ENCODE results near the gene MCF2L.

DNA sequence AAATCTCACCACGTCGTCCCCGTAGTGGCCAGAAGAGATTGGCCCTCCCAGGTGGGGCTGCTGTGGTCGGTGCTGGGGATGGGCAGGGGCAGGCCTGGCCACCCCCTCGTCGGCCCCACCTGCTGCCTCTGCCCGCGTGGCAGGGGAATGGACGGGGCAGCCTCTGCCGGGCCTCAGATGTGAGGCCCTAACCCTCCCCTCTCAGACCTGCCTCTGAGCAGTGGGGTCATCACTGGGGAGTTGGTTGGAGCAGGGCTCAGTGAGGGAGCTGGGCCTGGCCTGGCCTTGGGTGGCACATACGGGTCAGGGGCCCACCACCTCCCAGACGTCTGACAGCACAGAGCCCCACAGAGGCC lies 41.5 kb downstream of the MCF2L start:
- TF ChIP-seq, protein P1, sequence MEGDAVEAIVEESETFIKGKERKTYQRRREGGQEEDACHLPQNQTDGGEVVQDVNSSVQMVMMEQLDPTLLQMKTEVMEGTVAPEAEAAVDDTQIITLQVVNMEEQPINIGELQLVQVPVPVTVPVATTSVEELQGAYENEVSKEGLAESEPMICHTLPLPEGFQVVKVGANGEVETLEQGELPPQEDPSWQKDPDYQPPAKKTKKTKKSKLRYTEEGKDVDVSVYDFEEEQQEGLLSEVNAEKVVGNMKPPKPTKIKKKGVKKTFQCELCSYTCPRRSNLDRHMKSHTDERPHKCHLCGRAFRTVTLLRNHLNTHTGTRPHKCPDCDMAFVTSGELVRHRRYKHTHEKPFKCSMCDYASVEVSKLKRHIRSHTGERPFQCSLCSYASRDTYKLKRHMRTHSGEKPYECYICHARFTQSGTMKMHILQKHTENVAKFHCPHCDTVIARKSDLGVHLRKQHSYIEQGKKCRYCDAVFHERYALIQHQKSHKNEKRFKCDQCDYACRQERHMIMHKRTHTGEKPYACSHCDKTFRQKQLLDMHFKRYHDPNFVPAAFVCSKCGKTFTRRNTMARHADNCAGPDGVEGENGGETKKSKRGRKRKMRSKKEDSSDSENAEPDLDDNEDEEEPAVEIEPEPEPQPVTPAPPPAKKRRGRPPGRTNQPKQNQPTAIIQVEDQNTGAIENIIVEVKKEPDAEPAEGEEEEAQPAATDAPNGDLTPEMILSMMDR (IDR thresholded peaks at IDR 0.05) = no peak
- TF ChIP-seq POLR2A (IDR thresholded peaks at IDR 0.05) (no peak), EP300 (IDR thresholded peaks at IDR 0.05) (no peak), POLR2AphosphoS5 (IDR thresholded peaks at IDR 0.05) (no peak)
